Adrenal gland (tissue), 5 donors: ENCODE data around the gene CATSPERZ.

Source experiments
- POLR2A ChIP-seq, 2 donors: fragments of 450-650 bp; IDR thresholded peaks; one replicate each; pipeline ENCODE4 v1.6.1; 2017; ENCODE audit warnings: antibody characterized with exemption in 2 of 2, mild to moderate bottlenecking in 2 of 2, moderate library complexity in 1 of 2
- TF ChIP-seq, protein P1 (sequence below), 6 experiments: fragments of 450-650 bp in 4 of 6; fragments of 200-600 bp in 2 of 6; sonication (generic) in 1 of 6; IDR thresholded peaks; 1 replicate in 5 of 6; 2 replicates in 1 of 6; pipeline versions ENCODE4 v1.5.1 to v1.8.0; 2016 to 2021; ENCODE audit warnings: antibody characterized with exemption in 6 of 6, mild to moderate bottlenecking in 2 of 6, moderate library complexity in 1 of 6
- donor health status: DM: no; HTN: no; CAD: no.

DNA sequence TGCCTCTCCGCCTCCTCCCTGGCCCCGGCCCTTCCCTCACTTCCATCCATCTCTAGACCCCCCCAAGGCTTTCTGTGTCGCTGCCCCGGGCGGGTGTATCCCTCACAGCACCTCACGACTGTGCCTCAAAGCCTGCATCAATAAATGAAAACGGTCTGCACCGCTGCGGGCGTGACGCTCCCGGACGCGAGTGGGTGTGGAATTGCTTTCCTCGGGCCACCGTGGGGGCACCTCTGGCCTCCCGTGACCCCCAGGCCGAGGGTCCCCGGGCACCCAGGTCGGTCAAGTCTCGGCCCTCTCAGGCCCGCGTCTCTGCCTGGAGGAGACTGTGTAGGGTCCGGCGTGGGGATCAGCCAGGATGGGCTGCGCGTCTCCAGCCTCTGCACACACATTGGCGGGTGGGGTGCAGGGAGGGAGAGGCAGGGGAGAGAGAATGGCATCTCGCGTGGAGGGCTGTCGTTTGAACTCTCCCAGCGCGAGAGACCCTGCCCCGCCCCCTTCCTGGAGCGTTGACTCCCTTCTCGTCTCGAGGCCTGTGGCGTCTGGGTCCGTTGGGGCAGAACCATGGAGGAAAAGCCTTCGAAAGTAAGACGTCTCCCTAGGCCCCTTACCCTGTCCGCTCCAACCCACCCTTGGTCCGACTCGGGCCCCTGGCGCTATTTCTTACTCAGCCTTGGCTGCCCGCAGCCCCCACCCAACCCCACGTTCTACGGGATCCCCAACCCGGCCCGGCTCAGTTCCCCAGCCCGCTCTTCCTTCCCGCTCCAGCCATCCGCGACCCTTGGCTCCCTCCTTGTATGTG, at the start of gene CATSPERZ:
- TF ChIP-seq, protein P1, sequence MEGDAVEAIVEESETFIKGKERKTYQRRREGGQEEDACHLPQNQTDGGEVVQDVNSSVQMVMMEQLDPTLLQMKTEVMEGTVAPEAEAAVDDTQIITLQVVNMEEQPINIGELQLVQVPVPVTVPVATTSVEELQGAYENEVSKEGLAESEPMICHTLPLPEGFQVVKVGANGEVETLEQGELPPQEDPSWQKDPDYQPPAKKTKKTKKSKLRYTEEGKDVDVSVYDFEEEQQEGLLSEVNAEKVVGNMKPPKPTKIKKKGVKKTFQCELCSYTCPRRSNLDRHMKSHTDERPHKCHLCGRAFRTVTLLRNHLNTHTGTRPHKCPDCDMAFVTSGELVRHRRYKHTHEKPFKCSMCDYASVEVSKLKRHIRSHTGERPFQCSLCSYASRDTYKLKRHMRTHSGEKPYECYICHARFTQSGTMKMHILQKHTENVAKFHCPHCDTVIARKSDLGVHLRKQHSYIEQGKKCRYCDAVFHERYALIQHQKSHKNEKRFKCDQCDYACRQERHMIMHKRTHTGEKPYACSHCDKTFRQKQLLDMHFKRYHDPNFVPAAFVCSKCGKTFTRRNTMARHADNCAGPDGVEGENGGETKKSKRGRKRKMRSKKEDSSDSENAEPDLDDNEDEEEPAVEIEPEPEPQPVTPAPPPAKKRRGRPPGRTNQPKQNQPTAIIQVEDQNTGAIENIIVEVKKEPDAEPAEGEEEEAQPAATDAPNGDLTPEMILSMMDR (IDR thresholded peaks at IDR 0.05): no peak
- TF ChIP-seq POLR2A (IDR thresholded peaks at IDR 0.05): no peak
